NCI-H2171 (cell line): ENCODE results near the gene PLA1A.

ENCODE experiments used
- DNase-seq: peaks from one replicate; lab custom pipeline; 2025; lab: John Stamatoyannopoulos, UW

PLA1A gene

GRCh38 chr3:119608405-119609000 is 10.8 kb downstream of the PLA1A start:
- DNase-seq, result no peak

- DNase-seq, result no peak
These were observed 11.6 kb downstream of the PLA1A start for GRCh38 chr3:119609301-119609700.

- no peak for DNase-seq
These were observed 14.0 kb downstream of the PLA1A start for GRCh38 chr3:119611664-119612063.

- DNase-seq, result no peak
These were observed 15.5 kb downstream of the PLA1A start for GRCh38 chr3:119613201-119613600.

GRCh38 chr3:119613872-119614271 is 16.2 kb downstream of the PLA1A start:
- DNase-seq, result no peak

- no peak for DNase-seq
These were observed 18.4 kb downstream of the PLA1A start for GRCh38 chr3:119616056-119616455.

GRCh38 chr3:119619094-119619493 is 21.4 kb downstream of the PLA1A start:
- DNase-seq, result no peak

- no peak for DNase-seq
These were observed 23.2 kb downstream of the PLA1A start for GRCh38 chr3:119620899-119621298.

- no peak for DNase-seq
These were observed 26.5 kb downstream of the PLA1A start for GRCh38 chr3:119624002-119624720.

GRCh38 chr3:119625451-119626153 is 27.9 kb downstream of the PLA1A start:
- DNase-seq, result no peak

GRCh38 chr3:119626196-119626595 is 28.5 kb downstream of the PLA1A start:
- no peak for DNase-seq

- DNase-seq, result no peak
These were observed 29.8 kb downstream of the PLA1A start for GRCh38 chr3:119627461-119627860.

GRCh38 chr3:119628390-119628789 is 30.7 kb downstream of the PLA1A start:
- no peak for DNase-seq

GRCh38 chr3:119628816-119629445 is 31.2 kb downstream of the PLA1A start:
- DNase-seq, result no peak

- DNase-seq, result no peak
These were observed 32.6 kb downstream of the PLA1A start for GRCh38 chr3:119630128-119630879.

GRCh38 chr3:119630880-119631329 is 33.2 kb downstream of the PLA1A start:
- DNase-seq, result no peak

GRCh38 chr3:119631516-119631915 is 33.8 kb downstream of the PLA1A start:
- no peak for DNase-seq

GRCh38 chr3:119632216-119632615 is 34.5 kb downstream of the PLA1A start:
- DNase-seq, result no peak

GRCh38 chr3:119632829-119633228 is 35.1 kb downstream of the PLA1A start:
- DNase-seq, result no peak

- DNase-seq, result no peak
These were observed 38.0 kb downstream of the PLA1A start for GRCh38 chr3:119635719-119636118.

GRCh38 chr3:119636249-119636648 is 38.6 kb downstream of the PLA1A start:
- DNase-seq, result no peak
